Tibial artery (tissue), 4 donors: ENCODE results near the gene IRF2BPL.

Source experiments
- DNase-seq, 2 donors: peaks; one replicate each; pipeline ENCODE4 v3.0.0-alpha.2; 2019
- H3K27ac ChIP-seq, 2 donors: fragments of 200-600 bp; sonication (generic) in 1 of 2; 1 replicate in 1 of 2; 2 replicates in 1 of 2; pipeline ENCODE4 v1.5.1; 2018 to 2019; ENCODE audit warnings: mild to moderate bottlenecking in 1 of 2
- H3K27me3 ChIP-seq, 2 donors: fragments of 200-600 bp; sonication (generic) in 1 of 2; one replicate each; pipeline versions ENCODE4 v1.5.1 to v1.6.0; 2016 to 2019
- H3K36me3 ChIP-seq, 3 donors: fragments of 200-600 bp; sonication (generic) in 2 of 3; one replicate each; pipeline ENCODE4 v1.5.1; 2016 to 2019; ENCODE audit warnings: mild to moderate bottlenecking in 2 of 3
- H3K4me1 ChIP-seq, 4 donors: fragments of 200-600 bp; sonication (generic) in 2 of 4; 1 replicate in 3 of 4; 2 replicates in 1 of 4; pipeline ENCODE4 v1.5.1; 2016 to 2019
- H3K4me3 ChIP-seq, 2 donors: fragments of 200-600 bp; sonication (generic) in 1 of 2; 1 replicate in 1 of 2; 2 replicates in 1 of 2; pipeline ENCODE4 v1.5.1; 2018 to 2019; ENCODE audit warnings: mild to moderate bottlenecking in 2 of 2
- H3K9me3 ChIP-seq, 3 donors: fragments of 200-600 bp; sonication (generic) in 1 of 3; one replicate each; pipeline ENCODE4 v1.5.1; 2016 to 2019
- CTCF ChIP-seq, 2 experiments: fragments of 200-600 bp in 1 of 2; fragments of 450-650 bp in 1 of 2; IDR thresholded peaks; one replicate each; pipeline ENCODE4 v1.5.1; 2017 to 2019; ENCODE audit warnings: antibody characterized with exemption in 2 of 2, mild to moderate bottlenecking in 1 of 2, moderate library complexity in 1 of 2
- intact Hi-C: fragments of 100-400 bp; cut with DNase I; formaldehyde crosslinking; loops from one replicate; pipeline ENCODE4 v1.15.0; 2023; ENCODE audit warnings: low total_unique reads

Gene IRF2BPL

GRCh38 chr14:77053046-77053841 lies 24.7 kb upstream of the IRF2BPL start:
- intact Hi-C loops, result loop anchor here (5.0 kb wide), 1 partner anchor 136 kb away; no protein-coding TSS in a partner anchor

GRCh38 chr14:77052281-77053044 lies 24.0 kb upstream of the IRF2BPL start:
- Histone ChIP-seq H3K4me3 (no peak overlapping the region), H3K27me3 (no peaks in the 10 kb centered on the region), H3K9me3 (peaks cover 0 to 9% (median 9%) of the 10 kb centered on the region in 3 donors), H3K4me1 (peaks cover 0 to 32% (median 17%) of the 10 kb centered on the region in 4 donors), H3K27ac (peak overlapping the region; percentile 80 to 85), H3K36me3 (no peaks in the 10 kb centered on the region)
- DNase-seq, result peak in 1 of 2 donors; percentile 84
- intact Hi-C loops, result loop anchor here (5.0 kb wide), 1 partner anchor 135 kb away; no protein-coding TSS in a partner anchor
- no peak for TF ChIP-seq CTCF (IDR thresholded peaks at IDR 0.05)

More at GRCh38 chr14:77053046-77053841, 24.7 kb upstream of the IRF2BPL start:
- DNase-seq, result peak; percentile 73 to 82
- Histone ChIP-seq H3K4me3 (no peak overlapping the region), H3K9me3 (peaks cover 0 to 9% (median 9%) of the 10 kb centered on the region in 3 donors), H3K4me1 (peaks cover 0 to 32% (median 17%) of the 10 kb centered on the region in 4 donors), H3K27ac (peak overlapping the region; percentile 80 to 85), H3K27me3 (no peaks in the 10 kb centered on the region), H3K36me3 (no peaks in the 10 kb centered on the region)
- TF ChIP-seq CTCF (IDR thresholded peaks at IDR 0.05), result peak; percentile 87 to 92

GRCh38 chr14:77051116-77051515 lies 22.6 kb upstream of the IRF2BPL start:
- peak overlapping the region; percentile 80 to 85 for H3K27ac ChIP-seq
- peak; percentile 87 to 95 for DNase-seq
- H3K27me3 ChIP-seq, result no peaks in the 10 kb centered on the region
- H3K9me3 ChIP-seq, result peaks cover 0 to 6% (median 3%) of the 10 kb centered on the region in 3 donors
- TF ChIP-seq CTCF (IDR thresholded peaks at IDR 0.05), result no peak
- H3K4me1 ChIP-seq, result peaks cover 0 to 37% (median 22%) of the 10 kb centered on the region in 4 donors
- H3K36me3 ChIP-seq, result no peaks in the 10 kb centered on the region
- intact Hi-C loops, result loop anchor here (5.0 kb wide), 1 partner anchor 134 kb away; no protein-coding TSS in a partner anchor
- peak overlapping the region in 1 of 2 donors; percentile 25 for H3K4me3 ChIP-seq

- no peak for TF ChIP-seq CTCF (IDR thresholded peaks at IDR 0.05)
- Histone ChIP-seq H3K4me1 (peaks cover 0 to 66% (median 53%) of the 10 kb centered on the region in 4 donors), H3K27ac (no peak overlapping the region), H3K9me3 (no peaks in the 10 kb centered on the region), H3K4me3 (no peak overlapping the region), H3K27me3 (no peaks in the 10 kb centered on the region), H3K36me3 (no peaks in the 10 kb centered on the region)
- DNase-seq, result no peak
- intact Hi-C loops, result no loop called here
Observed at GRCh38 chr14:77046721-77047120, 18.2 kb upstream of the IRF2BPL start.

GRCh38 chr14:77045238-77046162 lies 17.0 kb upstream of the IRF2BPL start:
- DNase-seq, result no peak
- Histone ChIP-seq H3K27ac (peak overlapping the region; percentile 25 to 88), H3K36me3 (no peaks in the 10 kb centered on the region), H3K4me3 (no peak overlapping the region), H3K4me1 (peaks cover 10 to 66% (median 57%) of the 10 kb centered on the region in 4 donors), H3K27me3 (no peaks in the 10 kb centered on the region), H3K9me3 (no peaks in the 10 kb centered on the region)
- intact Hi-C loops, result no loop called here
- TF ChIP-seq CTCF (IDR thresholded peaks at IDR 0.05), result no peak
